A549 (cell line): ENCODE results near the gene VNN1. TPM values are rescaled to one million over a fixed set of nuclear protein-coding genes. Genes with fewer than 3 reads are reported as not detected.

Experiments used
- ATAC-seq, 2 experiments: fragments of 200-7000 bp in 1 of 2; fragments of >200 bp in 1 of 2; cut with Nextera tagmentation in 1 of 2; cut with Tn5 transposase in 1 of 2; 3 replicates each; pipeline versions ENCODE4 v1.8.0 to v1.9.1; 2018 to 2020; ENCODE audit warnings: mild to moderate bottlenecking in 1 of 2, moderate library complexity in 1 of 2
- CTCF ChIA-PET: fragments of 300-600 bp; sonication (Branson Sonifier 250); formaldehyde crosslinking; extraction: SDS; loops from one replicate; lab custom pipeline; 2021; ENCODE audit warnings: antibody characterized with exemption, inconsistent platforms; lab: Yijun Ruan, JAX
- POLR2A ChIA-PET: fragments of 350-600 bp; formaldehyde crosslinking; extraction: SDS; loops from one replicate; lab custom pipeline; 2021; ENCODE audit warnings: antibody characterized with exemption, inconsistent platforms; lab: Yijun Ruan, JAX
- DNase-seq, 2 experiments: peaks; one replicate each; pipeline versions ENCODE4 v3.0.0 to v3.0.0-alpha.2; 2011 to 2016; ENCODE audit warnings: low read depth in 1 of 2, low spot score in 1 of 2
- FAIRE-seq: peaks from 2 replicates; lab custom pipeline; 2011; peaks lifted over from hg19 to GRCh38; lab: Jason Lieb, UNC
- H3K27ac ChIP-seq, 2 experiments: fragments of >200 bp; sonication (Bioruptor Twin); formaldehyde crosslinking; 3 replicates each; pipeline ENCODE4 v1.5.1; 2016 to 2017
- H3K4me1 ChIP-seq: fragments of >200 bp; sonication (Bioruptor Twin); formaldehyde crosslinking; 3 replicates; pipeline ENCODE4 v1.6.1; 2016
- H3K4me2 ChIP-seq: fragments of >200 bp; sonication (Bioruptor Twin); formaldehyde crosslinking; 3 replicates; pipeline ENCODE4 v1.6.1; 2016
- H3K4me3 ChIP-seq: fragments of >200 bp; sonication (Bioruptor Twin); formaldehyde crosslinking; 3 replicates; pipeline ENCODE4 v1.5.1; 2016
- H3K9me3 ChIP-seq: fragments of >200 bp; sonication (Bioruptor Twin); formaldehyde crosslinking; 3 replicates; pipeline ENCODE4 v1.6.1; 2016
- ATOH8 ChIP-seq: fragments of 250-450 bp; sonication (Bioruptor Pico); IDR thresholded peaks from 2 replicates; pipeline ENCODE4 v1.5.0; 2020; ENCODE audit warnings: low read depth, mild to moderate bottlenecking, moderate library complexity
- BHLHE40 ChIP-seq: IDR thresholded peaks from 2 replicates; pipeline ENCODE4 v1.6.1; 2012; ENCODE audit warnings: low read depth, low read length, inconsistent platforms
- ELK1 ChIP-seq: fragments of 150-350 bp; IDR thresholded peaks from 2 replicates; pipeline ENCODE4 v1.6.1; 2014; ENCODE audit warnings: low read depth, mild to moderate bottlenecking, low read length
- ESRRA ChIP-seq: fragments of 150-350 bp; IDR thresholded peaks from 2 replicates; pipeline ENCODE4 v1.6.1; 2014; ENCODE audit warnings: mild to moderate bottlenecking, low read length, borderline replicate concordance
- HOXB13 ChIP-seq: fragments of 250-450 bp; sonication (Bioruptor Pico); IDR thresholded peaks from 2 replicates; pipeline ENCODE4 v1.5.0; 2020; ENCODE audit warnings: low read depth, mild to moderate bottlenecking, moderate library complexity
- HOXB5 ChIP-seq: fragments of 250-450 bp; sonication (Bioruptor Pico); IDR thresholded peaks from 2 replicates; pipeline ENCODE4 v1.5.0; 2020; ENCODE audit warnings: mild to moderate bottlenecking, moderate library complexity
- JUN ChIP-seq, 2 experiments: fragments of >200 bp; sonication (Bioruptor Twin); formaldehyde crosslinking; IDR thresholded peaks; 2 replicates in 1 of 2; 3 replicates in 1 of 2; pipeline ENCODE4 v1.6.1; 2016 to 2017
- KDM5A ChIP-seq: fragments of 200-600 bp; sonication (generic); IDR thresholded peaks from 2 replicates; pipeline ENCODE4 v1.6.1; 2016; ENCODE audit warnings: antibody characterized with exemption, mild to moderate bottlenecking
- MAFK ChIP-seq: fragments of 450-650 bp; IDR thresholded peaks from 2 replicates; pipeline ENCODE4 v1.6.1; 2014; ENCODE audit not compliant: partially characterized antibody
- MAX ChIP-seq: IDR thresholded peaks from 2 replicates; pipeline ENCODE4 v1.6.1; 2012
- MAZ ChIP-seq: fragments of 150-350 bp; IDR thresholded peaks from 2 replicates; pipeline ENCODE4 v1.6.1; 2014; ENCODE audit warnings: antibody characterized with exemption, low read depth, low read length, borderline replicate concordance
- NFE2L2 ChIP-seq: fragments of 150-350 bp; conservative IDR thresholded peaks from 2 replicates; pipeline ENCODE4 v1.6.1; 2014; ENCODE audit warnings: low read length
- NR3C1 ChIP-seq: fragments of >200 bp; sonication (Bioruptor Twin); formaldehyde crosslinking; IDR thresholded peaks from 3 replicates; pipeline ENCODE4 v1.6.1; 2017
- PHF8 ChIP-seq: fragments of 200-600 bp; sonication (generic); IDR thresholded peaks from 2 replicates; pipeline ENCODE4 v1.6.1; 2016; ENCODE audit warnings: low read depth, mild to moderate bottlenecking, antibody characterized with exemption, moderate library complexity, borderline replicate concordance
- SREBF2 ChIP-seq: fragments of 450-650 bp; IDR thresholded peaks from 2 replicates; pipeline ENCODE4 v1.6.1; 2014; ENCODE audit warnings: mild to moderate bottlenecking, moderate library complexity
- ZC3H11A ChIP-seq: fragments of 450-650 bp; IDR thresholded peaks from 2 replicates; pipeline ENCODE4 v1.6.1; 2014; ENCODE audit warnings: antibody characterized with exemption, mild to moderate bottlenecking
- WGBS: methylation state at CpG from one replicate; pipeline ENCODE4 v1.1.6; 2017; ENCODE audit errors: missing lambda C conversion rate; 5-methylcytosine and 5-hydroxymethylcytosine counted together
- polyA plus RNA-seq, 4 experiments: library from polyadenylated mRNA; depleted of rRNA in 3 of 4; stranded (reverse); fragments of >200 nt; fragmentation: RNase III in 1 of 4; extraction: RNeasy Plus Mini Kit Qiagen cat#74134 plus additional on column Dnase treatment in 1 of 4; gene quantifications; 2 replicates in 3 of 4; 3 replicates in 1 of 4; pipeline ENCODE4 v1.2.3, GENCODE V29; 2011 to 2017
- TF ChIP-seq, protein P1 (sequence below): fragments of 200-600 bp; sonication (generic); IDR thresholded peaks from 2 replicates; pipeline ENCODE4 v1.6.1; 2016; ENCODE audit warnings: antibody characterized with exemption, mild to moderate bottlenecking, moderate library complexity
- TF ChIP-seq, protein P2 (sequence below): fragments of >200 bp; sonication (Bioruptor Twin); formaldehyde crosslinking; IDR thresholded peaks from 3 replicates; pipeline ENCODE4 v1.6.1; 2016

VNN1 gene
- polyA plus RNA-seq, 2 of the 4 experiments (the other 2 are of a cell fraction), result 0.03 to 0.09 TPM

DNA sequence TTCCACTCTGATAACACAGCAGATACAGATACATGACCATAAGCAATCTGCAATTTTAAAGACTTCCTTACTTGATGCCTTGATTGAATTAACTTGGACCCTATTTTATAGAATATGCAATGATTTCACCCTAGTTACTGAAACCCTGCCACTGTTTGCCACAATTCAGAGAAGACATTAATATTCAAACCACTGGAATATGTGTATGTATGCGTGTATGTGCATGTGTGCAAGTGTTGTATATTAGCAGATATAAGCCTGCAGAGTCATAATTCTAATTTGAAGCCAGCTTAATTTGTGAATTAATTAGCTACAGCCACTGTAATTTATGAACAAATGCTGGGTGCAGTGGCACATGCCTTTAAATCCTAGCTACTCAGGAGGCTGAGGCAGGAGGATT lies 34.6 kb upstream of the VNN1 start (continued):
- TF ChIP-seq, protein P1, sequence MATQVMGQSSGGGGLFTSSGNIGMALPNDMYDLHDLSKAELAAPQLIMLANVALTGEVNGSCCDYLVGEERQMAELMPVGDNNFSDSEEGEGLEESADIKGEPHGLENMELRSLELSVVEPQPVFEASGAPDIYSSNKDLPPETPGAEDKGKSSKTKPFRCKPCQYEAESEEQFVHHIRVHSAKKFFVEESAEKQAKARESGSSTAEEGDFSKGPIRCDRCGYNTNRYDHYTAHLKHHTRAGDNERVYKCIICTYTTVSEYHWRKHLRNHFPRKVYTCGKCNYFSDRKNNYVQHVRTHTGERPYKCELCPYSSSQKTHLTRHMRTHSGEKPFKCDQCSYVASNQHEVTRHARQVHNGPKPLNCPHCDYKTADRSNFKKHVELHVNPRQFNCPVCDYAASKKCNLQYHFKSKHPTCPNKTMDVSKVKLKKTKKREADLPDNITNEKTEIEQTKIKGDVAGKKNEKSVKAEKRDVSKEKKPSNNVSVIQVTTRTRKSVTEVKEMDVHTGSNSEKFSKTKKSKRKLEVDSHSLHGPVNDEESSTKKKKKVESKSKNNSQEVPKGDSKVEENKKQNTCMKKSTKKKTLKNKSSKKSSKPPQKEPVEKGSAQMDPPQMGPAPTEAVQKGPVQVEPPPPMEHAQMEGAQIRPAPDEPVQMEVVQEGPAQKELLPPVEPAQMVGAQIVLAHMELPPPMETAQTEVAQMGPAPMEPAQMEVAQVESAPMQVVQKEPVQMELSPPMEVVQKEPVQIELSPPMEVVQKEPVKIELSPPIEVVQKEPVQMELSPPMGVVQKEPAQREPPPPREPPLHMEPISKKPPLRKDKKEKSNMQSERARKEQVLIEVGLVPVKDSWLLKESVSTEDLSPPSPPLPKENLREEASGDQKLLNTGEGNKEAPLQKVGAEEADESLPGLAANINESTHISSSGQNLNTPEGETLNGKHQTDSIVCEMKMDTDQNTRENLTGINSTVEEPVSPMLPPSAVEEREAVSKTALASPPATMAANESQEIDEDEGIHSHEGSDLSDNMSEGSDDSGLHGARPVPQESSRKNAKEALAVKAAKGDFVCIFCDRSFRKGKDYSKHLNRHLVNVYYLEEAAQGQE, result no peak
- no peak for TF ChIP-seq JUN (IDR thresholded peaks at IDR 0.05)

DNA sequence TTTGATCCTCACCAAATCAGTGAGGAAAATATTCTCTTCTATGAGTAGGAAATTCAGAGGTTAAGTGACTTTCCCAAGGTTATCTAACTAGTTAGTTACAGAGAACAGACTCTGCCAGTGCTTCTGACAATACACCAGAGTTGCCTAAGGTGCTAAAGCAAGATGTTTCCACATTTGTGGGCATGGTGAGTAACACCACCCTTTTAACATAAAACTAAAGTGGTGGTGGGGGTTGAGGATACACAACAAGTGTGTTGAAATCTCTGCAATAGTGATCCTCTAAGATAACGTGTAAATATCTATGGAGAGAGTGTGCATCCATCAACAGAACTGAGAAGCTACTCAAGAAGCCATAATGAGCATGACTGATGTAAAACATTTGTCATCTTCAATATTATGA lies 32.2 kb upstream of the VNN1 start:
- no peak for FAIRE-seq

GRCh38 chr6:132742495-132742894 lies 28.6 kb upstream of the VNN1 start:
- Histone ChIP-seq H3K4me2 (no peak overlapping the region), H3K4me3 (no peak overlapping the region), H3K27ac (no peak overlapping the region), H3K9me3 (no peaks in the 10 kb centered on the region), H3K4me1 (no peaks in the 10 kb centered on the region)
- ATAC-seq (no peak), FAIRE-seq (no peak), DNase-seq (no peak)
- TF ChIP-seq ZC3H11A (no peak), MAZ (no peak), HOXB13 (CRISPR knock-in tag) (no peak)
- 78% methylated on average over 4 of the region's 4 CpGs for WGBS
- ChIA-PET CTCF (no interaction called here), POLR2A (no interaction called here)

More for the DNA sequence above, 32.2 kb upstream of the VNN1 start:
- TF ChIP-seq HOXB5 (CRISPR knock-in tag), result no peak
- no peak for TF ChIP-seq NR3C1
- ChIA-PET CTCF (no interaction called here), POLR2A (no interaction called here)
- Histone ChIP-seq H3K27ac (no peak overlapping the region), H3K9me3 (no peaks in the 10 kb centered on the region), H3K4me1 (no peaks in the 10 kb centered on the region), H3K4me3 (no peak overlapping the region), H3K4me2 (no peak overlapping the region)
- no peak for DNase-seq
- no peak for ATAC-seq
- WGBS, result 25% methylated on average over 1 of the region's 1 CpG

DNA sequence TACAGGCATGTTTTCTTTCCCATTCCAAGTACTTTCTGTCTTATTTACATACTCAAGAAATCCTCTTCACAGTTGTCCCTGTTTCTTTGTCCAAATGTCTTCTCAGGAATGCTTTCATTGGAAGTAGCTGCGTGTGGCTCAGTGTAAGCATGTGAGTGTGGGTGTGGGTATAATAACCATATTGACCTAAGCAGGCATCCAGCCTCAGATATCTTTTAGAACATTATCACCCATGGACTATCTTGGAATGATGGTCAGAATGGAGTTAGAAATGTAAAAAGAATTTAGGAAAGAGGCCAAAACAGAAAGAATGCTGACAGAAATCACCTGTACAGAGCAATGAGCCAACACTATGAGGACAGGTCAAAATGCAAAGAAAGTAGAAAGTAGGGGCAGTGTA lies 27.4 kb upstream of the VNN1 start:
- no peak for ATAC-seq
- TF ChIP-seq ATOH8 (CRISPR knock-in tag) (no peak), PHF8 (no peak)
- DNase-seq, result no peak
- no peak overlapping the region for H3K4me3 ChIP-seq
- ChIA-PET POLR2A (interaction anchor here (0.6 kb wide), 1 partner anchor 57 kb away, joined by 3 read pairs; the partner anchor contains the start of gene SLC18B1), CTCF (no interaction called here)
- no peaks in the 10 kb centered on the region for H3K4me1 ChIP-seq
- 87% methylated on average over 1 of the region's 1 CpG for WGBS
- H3K27ac ChIP-seq, result no peak overlapping the region
- FAIRE-seq, result no peak
- no peaks in the 10 kb centered on the region for H3K9me3 ChIP-seq
- H3K4me2 ChIP-seq, result no peak overlapping the region

DNA sequence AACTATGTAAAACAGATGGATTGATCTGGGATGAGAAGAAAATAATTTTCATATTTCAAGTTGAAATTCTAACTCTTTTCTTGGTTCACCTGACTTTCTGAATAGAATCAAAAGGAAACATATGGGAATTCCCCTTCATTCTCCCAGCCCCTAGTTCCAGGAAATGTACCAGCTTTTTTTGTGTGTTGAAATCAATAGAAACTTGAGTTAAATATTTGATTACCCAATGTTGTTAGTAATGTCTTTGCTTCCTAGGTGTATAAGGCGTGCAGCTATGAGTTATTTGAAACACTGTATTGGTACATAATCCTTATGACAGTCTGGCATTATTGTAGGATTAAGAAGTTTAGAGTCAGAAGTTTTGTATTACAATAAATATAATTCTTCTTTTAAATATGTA lies 22.4 kb upstream of the VNN1 start:
- CTCF ChIA-PET, result no interaction called here
- ATAC-seq (no peak), FAIRE-seq (no peak), DNase-seq (no peak)
- no peaks in the 10 kb centered on the region for H3K9me3 ChIP-seq
- 35% methylated on average over 1 of the region's 1 CpG for WGBS
- POLR2A ChIA-PET, result no interaction called here
- H3K4me1 ChIP-seq, result peaks cover 15% of the 10 kb centered on the region
- no peak overlapping the region for H3K27ac ChIP-seq
- H3K4me3 ChIP-seq, result no peak overlapping the region
- H3K4me2 ChIP-seq, result no peak overlapping the region
- TF ChIP-seq BHLHE40 (no peak), NFE2L2 (no peak), ESRRA (no peak), SREBF2 (no peak), MAFK (no peak), MAX (no peak), KDM5A (no peak), ELK1 (no peak)
- TF ChIP-seq, protein P1, result no peak
- TF ChIP-seq, protein P2, sequence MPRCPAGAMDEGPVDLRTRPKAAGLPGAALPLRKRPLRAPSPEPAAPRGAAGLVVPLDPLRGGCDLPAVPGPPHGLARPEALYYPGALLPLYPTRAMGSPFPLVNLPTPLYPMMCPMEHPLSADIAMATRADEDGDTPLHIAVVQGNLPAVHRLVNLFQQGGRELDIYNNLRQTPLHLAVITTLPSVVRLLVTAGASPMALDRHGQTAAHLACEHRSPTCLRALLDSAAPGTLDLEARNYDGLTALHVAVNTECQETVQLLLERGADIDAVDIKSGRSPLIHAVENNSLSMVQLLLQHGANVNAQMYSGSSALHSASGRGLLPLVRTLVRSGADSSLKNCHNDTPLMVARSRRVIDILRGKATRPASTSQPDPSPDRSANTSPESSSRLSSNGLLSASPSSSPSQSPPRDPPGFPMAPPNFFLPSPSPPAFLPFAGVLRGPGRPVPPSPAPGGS, result no peak
